Karpas-422 (cell line): Measurements from ENCODE around the gene MKRN2. TPM values are rescaled to one million over a fixed set of nuclear protein-coding genes. Genes with fewer than 3 reads are reported as not detected.
"Not testable (repeated sequence)": the region's sequence is repeated elsewhere in the genome, so short reads cannot be mapped to it uniquely, and the experiment has no call there.

ENCODE experiments used
- DNase-seq: peaks from one replicate; pipeline ENCODE4 v3.0.0-alpha.2; 2015
- H2AFZ ChIP-seq: fragments of 200-600 bp; sonication (generic); 2 replicates; pipeline ENCODE4 v1.6.1; 2014; ENCODE audit warnings: antibody characterized with exemption, low read length, mixed read lengths
- H3K27ac ChIP-seq: fragments of 200-600 bp; sonication (generic); 2 replicates; pipeline ENCODE4 v1.5.1; 2014; ENCODE audit warnings: mild to moderate bottlenecking, low read length, moderate library complexity
- H3K27me3 ChIP-seq: fragments of 200-600 bp; sonication (generic); 2 replicates; pipeline ENCODE4 v1.6.1; 2014; ENCODE audit warnings: low read length, mixed read lengths
- H3K36me3 ChIP-seq: fragments of 200-600 bp; sonication (generic); 2 replicates; pipeline ENCODE4 v1.6.1; 2014; ENCODE audit warnings: low read length, mixed read lengths; ENCODE audit not compliant: insufficient read depth
- H3K4me1 ChIP-seq: fragments of 200-600 bp; sonication (generic); 2 replicates; pipeline ENCODE4 v1.6.1; 2014; ENCODE audit warnings: mild to moderate bottlenecking, low read length, mixed read lengths
- H3K4me2 ChIP-seq: fragments of 200-600 bp; sonication (generic); 2 replicates; pipeline ENCODE4 v1.6.1; 2014; ENCODE audit warnings: low read length, low read depth, mild to moderate bottlenecking; ENCODE audit not compliant: poor library complexity, severe bottlenecking
- H3K4me3 ChIP-seq: fragments of 200-600 bp; sonication (generic); 2 replicates; pipeline ENCODE4 v1.5.1; 2014; ENCODE audit warnings: mild to moderate bottlenecking, antibody characterized with exemption, low read length, mixed read lengths
- H3K79me2 ChIP-seq: fragments of 200-600 bp; sonication (generic); 2 replicates; pipeline ENCODE4 v1.6.1; 2014; ENCODE audit warnings: mild to moderate bottlenecking, low read length, mixed read lengths
- H3K9ac ChIP-seq: fragments of 200-600 bp; sonication (generic); 2 replicates; pipeline ENCODE4 v1.6.0; 2014; ENCODE audit warnings: low read length
- H3K9me2 ChIP-seq: fragments of 200-600 bp; sonication (generic), shearing (Covaris generic); replicated peaks from 2 replicates; pipeline ENCODE4 v1.6.0; 2014; ENCODE audit warnings: mild to moderate bottlenecking, low read length, moderate library complexity; ENCODE audit not compliant: insufficient read depth
- H3K9me3 ChIP-seq: fragments of 300-700, 200-600 bp; sonication (generic); 2 replicates; pipeline ENCODE4 v1.6.1; 2014; ENCODE audit warnings: low read length, mixed read lengths
- H4K20me1 ChIP-seq: fragments of 200-600 bp; sonication (generic); 2 replicates; pipeline ENCODE4 v1.6.1; 2014; ENCODE audit warnings: mild to moderate bottlenecking, antibody characterized with exemption, low read length, low read depth; ENCODE audit not compliant: insufficient read depth
- total RNA-seq: library from RNA; depleted of rRNA; stranded (reverse); fragments of >200 nt; shearing (Covaris generic); gene quantifications from 2 replicates; pipeline ENCODE4 v1.2.3, GENCODE V29; 2014; ENCODE audit warnings: low replicate concordance

MKRN2 gene
- total RNA-seq, 1 experiment from 2014 or later = 44.5 TPM

GRCh38 chr3:12543497-12543896 is 13.4 kb upstream of the MKRN2 start:
- H3K27ac ChIP-seq, H3K79me2 ChIP-seq, H3K36me3 ChIP-seq, H4K20me1 ChIP-seq, H3K9me2 ChIP-seq, H3K27me3 ChIP-seq, H3K4me1 ChIP-seq, H3K9ac ChIP-seq, H3K4me3 ChIP-seq, H3K4me2 ChIP-seq, H3K9me3 ChIP-seq, H2AFZ ChIP-seq, DNase-seq: not testable (repeated sequence)

DNA sequence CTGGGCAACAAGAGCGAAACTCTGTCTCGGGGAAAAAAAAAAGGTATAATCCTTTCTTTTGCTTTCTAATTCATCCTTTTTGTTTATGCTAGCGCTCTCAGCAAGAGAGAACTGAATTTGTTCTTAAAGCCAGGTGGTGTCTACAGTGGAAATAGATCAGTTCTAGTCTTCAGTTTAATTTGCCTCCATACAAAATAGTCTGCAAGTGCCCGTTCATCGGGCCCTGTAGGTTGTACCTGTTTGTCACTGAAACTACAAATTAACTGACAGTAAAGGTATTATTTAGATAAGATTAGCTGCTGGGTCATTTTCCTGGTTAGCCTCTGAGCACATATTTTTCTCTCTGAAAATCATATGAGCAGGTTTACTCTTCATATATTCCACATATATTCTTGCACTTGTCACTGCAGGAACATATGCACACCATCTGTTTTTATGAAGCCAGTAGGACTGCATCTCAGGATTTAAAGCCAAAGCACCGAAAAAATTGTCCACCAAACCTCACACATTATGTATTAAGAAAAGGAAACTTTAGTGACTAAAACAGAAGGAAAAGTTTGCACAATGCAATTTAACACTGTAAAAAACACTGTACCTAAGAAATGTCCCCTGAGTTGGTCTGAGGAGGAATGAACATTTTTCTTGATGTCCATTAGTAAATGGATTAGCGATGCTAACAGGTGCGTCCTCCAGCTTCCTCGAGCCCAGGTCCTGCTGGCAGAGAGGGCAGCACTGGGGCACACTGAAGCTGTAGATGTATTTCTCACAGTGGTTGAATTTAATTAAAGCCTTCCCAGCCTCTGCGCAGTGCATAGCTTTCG is 12.0 kb upstream of the MKRN2 start:
- Histone ChIP-seq H3K4me2 (no peak overlapping the region), H3K79me2 (no peaks in the 10 kb centered on the region)

GRCh38 chr3:12545473-12545791 is 11.5 kb upstream of the MKRN2 start, which contains the start of gene MKRN2OS:
TSS of gene MKRN2OS (minus strand) at chr3:12545499. CDS start at chr3:12545464, 35 bp downstream.
- no peaks in the 10 kb centered on the region for H3K36me3 ChIP-seq
- H3K9me3 ChIP-seq = no peaks in the 10 kb centered on the region
- H3K9ac ChIP-seq = no peak within 1 kb of the TSS
- no peaks in the 10 kb centered on the region for H4K20me1 ChIP-seq
- H3K4me2 ChIP-seq = no peak within 1 kb of the TSS
- H3K79me2 ChIP-seq = no peaks in the 10 kb centered on the region
- no peak within 1 kb of the TSS for H3K4me3 ChIP-seq
- DNase-seq = no peak
- no peaks in the 10 kb centered on the region for H3K27me3 ChIP-seq
- no peak within 1 kb of the TSS for H2AFZ ChIP-seq
- H3K9me2 ChIP-seq = no peaks in the 10 kb centered on the region
- H3K27ac ChIP-seq = no peak within 1 kb of the TSS
- H3K4me1 ChIP-seq = peaks cover 6% of the 10 kb centered on the region

More for the DNA sequence above, 12.0 kb upstream of the MKRN2 start:
- no peak for DNase-seq
- H3K9me2 ChIP-seq = no peaks in the 10 kb centered on the region
- H2AFZ ChIP-seq = no peak overlapping the region
- H3K27ac ChIP-seq = no peak overlapping the region
- no peaks in the 10 kb centered on the region for H3K27me3 ChIP-seq
- no peaks in the 10 kb centered on the region for H3K9me3 ChIP-seq
- peaks cover 6% of the 10 kb centered on the region for H3K4me1 ChIP-seq
- no peak overlapping the region for H3K9ac ChIP-seq
- H3K4me3 ChIP-seq = no peak overlapping the region
- H4K20me1 ChIP-seq = no peaks in the 10 kb centered on the region
- H3K36me3 ChIP-seq = no peaks in the 10 kb centered on the region

DNA sequence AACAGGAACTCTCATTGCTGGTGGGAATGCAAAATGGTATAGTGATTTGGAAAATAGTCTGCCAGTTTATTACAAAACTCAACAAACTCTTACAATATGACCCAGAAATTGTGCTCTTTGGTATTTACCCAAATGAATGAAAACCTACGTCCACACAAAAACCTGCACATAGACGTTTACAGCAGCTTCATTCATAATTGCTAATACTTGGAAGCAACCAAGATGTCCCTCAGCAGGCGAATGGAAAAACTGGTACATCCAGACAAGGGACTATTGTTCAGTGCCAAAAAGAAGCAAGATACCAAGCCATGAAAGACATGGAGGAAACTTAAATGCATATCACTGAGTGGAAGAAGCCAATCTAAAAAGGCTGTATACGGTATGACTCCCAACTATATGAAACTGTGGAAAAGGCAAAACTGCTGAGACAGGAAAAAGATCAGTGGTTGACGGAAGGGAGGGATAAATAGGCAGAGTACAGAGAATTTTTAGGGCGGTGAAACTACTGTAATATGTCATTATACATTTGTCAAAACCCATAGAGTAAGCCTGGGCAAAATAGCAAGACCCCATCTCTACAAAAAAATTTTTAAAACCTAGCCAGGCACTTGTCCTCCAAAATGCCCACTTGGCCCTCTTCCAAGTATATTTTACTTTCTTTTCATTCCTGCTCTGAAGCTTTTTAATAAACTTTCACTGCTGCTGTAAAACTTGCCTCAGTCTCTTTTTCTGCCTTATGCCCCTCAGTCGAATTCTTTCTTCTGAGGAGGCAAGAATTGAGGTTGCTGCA is 6.7 kb upstream of the MKRN2 start:
- no peaks in the 10 kb centered on the region for H3K9me2 ChIP-seq
- no peak overlapping the region for H3K9ac ChIP-seq
- no peaks in the 10 kb centered on the region for H3K36me3 ChIP-seq
- no peak for DNase-seq
- H3K79me2 ChIP-seq = no peaks in the 10 kb centered on the region
- H3K4me1 ChIP-seq = peaks cover 7% of the 10 kb centered on the region
- H2AFZ ChIP-seq = no peak overlapping the region
- H3K4me3 ChIP-seq = no peak overlapping the region
- H4K20me1 ChIP-seq = no peaks in the 10 kb centered on the region
- no peak overlapping the region for H3K27ac ChIP-seq
- no peaks in the 10 kb centered on the region for H3K9me3 ChIP-seq
- H3K27me3 ChIP-seq = no peaks in the 10 kb centered on the region
- H3K4me2 ChIP-seq = no peak overlapping the region

- Histone ChIP-seq H3K79me2 (peaks cover 20% of the 10 kb centered on the region), H3K27me3 (no peaks in the 10 kb centered on the region), H3K9me3 (no peaks in the 10 kb centered on the region), H3K36me3 (no peaks in the 10 kb centered on the region), H3K4me1 (peaks cover 26% of the 10 kb centered on the region), H3K4me3 (peak overlapping the region; percentile 70), H3K4me2 (peak overlapping the region; percentile 84), H3K9ac (peak overlapping the region; percentile 73), H3K27ac (no peak overlapping the region), H2AFZ (peak overlapping the region; percentile 98), H4K20me1 (peaks cover 10% of the 10 kb centered on the region), H3K9me2 (no peaks in the 10 kb centered on the region)
- DNase-seq = peak; percentile 59
These were observed 2.9 kb upstream of the MKRN2 start for GRCh38 chr3:12553921-12554391.

DNA sequence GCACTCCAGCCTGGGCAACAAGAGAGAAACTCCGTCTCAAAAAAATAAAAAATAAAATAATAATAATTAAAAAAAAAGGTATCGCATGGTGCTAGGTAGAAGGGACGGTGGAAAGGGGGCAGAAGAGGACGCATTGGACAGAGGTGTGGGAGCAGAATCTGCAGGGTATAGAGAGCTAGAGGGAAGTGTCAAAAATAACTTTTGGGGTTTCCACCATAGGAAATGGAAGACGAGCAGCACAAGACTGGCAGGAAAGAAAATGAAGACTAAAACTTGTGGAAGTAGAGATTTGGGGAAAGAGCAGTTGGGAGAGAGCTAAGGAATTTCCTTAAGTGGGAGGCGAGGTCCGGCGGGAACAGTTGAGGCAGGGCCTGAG is 585 bp upstream of the MKRN2 start:
- Histone ChIP-seq H3K27me3 (no peaks in the 10 kb centered on the region), H4K20me1 (peaks cover 28% of the 10 kb centered on the region), H3K79me2 (peaks cover 44% of the 10 kb centered on the region), H3K4me1 (peaks cover 50% of the 10 kb centered on the region), H3K4me2 (peak overlapping the region; percentile 87), H3K9me2 (no peaks in the 10 kb centered on the region), H3K9me3 (no peaks in the 10 kb centered on the region), H3K36me3 (no peaks in the 10 kb centered on the region), H3K4me3 (peak overlapping the region; percentile 80), H2AFZ (peak overlapping the region; percentile 83), H3K27ac (no peak overlapping the region), H3K9ac (peak overlapping the region; percentile 97)
- DNase-seq = peak; percentile 50

DNA sequence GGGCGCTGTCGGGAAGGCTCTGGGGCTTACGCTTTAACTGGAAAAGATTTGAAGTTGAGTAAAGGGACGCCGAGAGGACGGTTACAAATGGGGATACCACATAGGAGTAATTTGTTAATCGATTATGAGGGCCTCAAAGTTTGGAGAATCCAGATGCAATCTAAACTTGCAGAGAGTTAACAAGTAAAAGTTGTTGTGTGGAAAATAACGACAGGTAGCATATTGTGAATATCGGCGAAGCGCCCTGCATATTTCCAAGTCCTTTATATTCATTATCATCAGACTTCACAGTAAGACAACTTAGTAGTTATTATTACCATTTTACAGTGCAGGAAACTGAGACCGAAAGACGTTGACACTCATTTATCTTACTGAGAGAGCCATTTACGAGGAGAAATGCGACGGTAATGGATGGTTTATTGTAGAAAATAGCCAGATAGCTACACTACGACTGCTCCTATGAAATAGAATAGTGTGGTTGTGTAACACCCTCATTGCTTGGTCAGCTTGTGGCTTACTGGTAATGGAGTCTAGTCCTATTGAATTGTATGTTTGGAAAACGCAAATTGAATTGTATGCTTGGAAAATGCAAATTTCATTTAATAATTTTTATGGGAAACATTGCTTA is 700 bp downstream of the MKRN2 start:
- Histone ChIP-seq H3K9ac (peak overlapping the region; percentile 97), H4K20me1 (peaks cover 28% of the 10 kb centered on the region), H3K27ac (peak overlapping the region; percentile 72), H3K4me1 (peaks cover 60% of the 10 kb centered on the region), H3K4me3 (peak overlapping the region; percentile 80), H3K4me2 (peak overlapping the region; percentile 87), H3K27me3 (no peaks in the 10 kb centered on the region), H3K9me3 (no peaks in the 10 kb centered on the region), H2AFZ (peak overlapping the region; percentile 56; the same call in 1 of the 2 replicates), H3K79me2 (peaks cover 56% of the 10 kb centered on the region), H3K9me2 (no peaks in the 10 kb centered on the region), H3K36me3 (no peaks in the 10 kb centered on the region)
- peak; percentile 57 for DNase-seq

GRCh38 chr3:12558706-12559105 is 1.8 kb downstream of the MKRN2 start:
- no peaks in the 10 kb centered on the region for H3K36me3 ChIP-seq
- no peaks in the 10 kb centered on the region for H3K27me3 ChIP-seq
- peaks cover 66% of the 10 kb centered on the region for H3K79me2 ChIP-seq
- H3K9me3 ChIP-seq = no peaks in the 10 kb centered on the region
- H2AFZ ChIP-seq = no peak overlapping the region
- H3K27ac ChIP-seq = 0 out of 2 replicates have a peak overlapping the region, but pooled peaks have one; percentile 72
- no peak for DNase-seq
- no peaks in the 10 kb centered on the region for H3K9me2 ChIP-seq
- peak overlapping the region; percentile 80 for H3K4me3 ChIP-seq
- peaks cover 28% of the 10 kb centered on the region for H4K20me1 ChIP-seq
- H3K9ac ChIP-seq = peak overlapping the region; percentile 97
- peaks cover 57% of the 10 kb centered on the region for H3K4me1 ChIP-seq
- peak overlapping the region; percentile 87 for H3K4me2 ChIP-seq
